ENCODE measurements around the gene CRIM1. TPM values are rescaled to one million over a fixed set of nuclear protein-coding genes. Genes with fewer than 3 reads are reported as not detected.

CRIM1 gene
- total RNA-seq, 1 experiment from 2014 or later = 133 TPM

DNA sequence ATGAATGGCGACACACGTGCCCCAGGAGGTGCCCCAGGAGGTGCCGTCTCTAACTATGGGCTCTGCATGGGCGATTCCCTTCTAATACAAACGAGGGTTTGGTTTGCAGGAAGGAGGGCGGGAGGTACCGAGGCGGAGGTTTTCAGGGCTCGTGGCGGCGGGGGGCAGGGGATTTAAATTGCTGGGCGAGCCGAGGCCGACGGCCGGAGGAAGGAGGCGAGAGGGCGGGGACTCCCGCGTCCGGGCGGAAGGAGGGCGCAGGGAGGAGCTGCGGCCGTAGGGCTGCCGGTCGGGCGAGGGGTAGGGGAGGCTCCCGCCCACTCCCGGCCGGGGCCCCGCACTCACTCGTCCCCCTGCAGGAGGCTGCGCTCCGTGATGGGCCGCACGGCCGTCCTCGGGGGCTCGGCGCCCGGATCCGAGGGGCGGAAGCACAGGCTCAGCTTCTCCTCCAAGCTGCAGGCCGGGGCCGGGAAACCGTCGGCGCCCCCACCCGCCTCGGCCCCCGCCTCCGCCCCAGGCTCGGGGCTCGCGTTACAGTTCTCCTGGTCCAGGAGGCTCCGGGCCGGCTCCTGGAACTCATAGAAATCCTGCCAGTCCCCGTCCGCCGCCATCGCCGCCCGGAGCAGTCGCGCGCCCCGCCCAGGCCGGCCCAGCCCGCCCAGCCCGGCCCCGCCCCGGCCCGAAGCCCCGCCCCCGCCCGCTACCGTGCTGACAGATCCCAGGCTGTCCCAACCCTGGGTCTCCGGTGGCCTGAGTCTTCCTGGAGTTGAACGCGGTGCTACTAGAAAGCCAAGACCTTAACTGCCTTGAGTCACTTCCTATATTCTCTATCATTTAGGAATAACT is 242.2 kb downstream of the CRIM1 start, which contains the start of gene FEZ2:
TSS of gene FEZ2 (minus strand) at position 637 of the 846 bp plus-strand sequence. CDS start at position 611, 26 bp downstream.
- Histone ChIP-seq H4K20me1 (ENCODE audit: insufficient read depth) (no peaks in the 10 kb centered on the region), H3K27me3 (ENCODE audit: insufficient read depth, low read depth) (no peaks in the 10 kb centered on the region), H3F3A (ENCODE audit: insufficient read depth, low read depth) (peaks cover 6% of the 10 kb centered on the region), H3K9me2 (ENCODE audit: insufficient read depth) (no peaks in the 10 kb centered on the region), H3K27ac (peak within 1 kb of the TSS; percentile 53; the same call in 1 of the 2 replicates), H3K4me1 (replicated peaks; ENCODE audit: insufficient read depth) (peaks cover 22% of the 10 kb centered on the region), H3K79me2 (ENCODE audit: low read depth) (peaks cover 45% of the 10 kb centered on the region), H3K4me3 (peak within 1 kb of the TSS; percentile 65), H3K36me3 (ENCODE audit: low read depth) (peaks cover 8% of the 10 kb centered on the region; the same call in 1 of the 2 replicates), H3K9me3 (ENCODE audit: insufficient read depth, low read depth) (no peaks in the 10 kb centered on the region), H3K4me2 (peak within 1 kb of the TSS; percentile 84), H2AFZ (peak within 1 kb of the TSS; percentile 78)
- ChIA-PET CTCF (interaction anchor here (0.7 kb wide), 1 partner anchor 712 kb away, joined by 4 read pairs; no protein-coding TSS in a partner anchor), POLR2A (ENCODE audit: unreplicated experiment) (interaction anchor here (0.6 to 0.7 kb wide), 2 partner anchors 20 to 222 kb away, joined by 3 to 5 read pairs; no protein-coding TSS in a partner anchor)
- TF ChIP-seq EZH2 (IDR thresholded peaks at IDR 0.05; ENCODE audit: low read depth) = no peak
- TF ChIP-seq, protein P1, sequence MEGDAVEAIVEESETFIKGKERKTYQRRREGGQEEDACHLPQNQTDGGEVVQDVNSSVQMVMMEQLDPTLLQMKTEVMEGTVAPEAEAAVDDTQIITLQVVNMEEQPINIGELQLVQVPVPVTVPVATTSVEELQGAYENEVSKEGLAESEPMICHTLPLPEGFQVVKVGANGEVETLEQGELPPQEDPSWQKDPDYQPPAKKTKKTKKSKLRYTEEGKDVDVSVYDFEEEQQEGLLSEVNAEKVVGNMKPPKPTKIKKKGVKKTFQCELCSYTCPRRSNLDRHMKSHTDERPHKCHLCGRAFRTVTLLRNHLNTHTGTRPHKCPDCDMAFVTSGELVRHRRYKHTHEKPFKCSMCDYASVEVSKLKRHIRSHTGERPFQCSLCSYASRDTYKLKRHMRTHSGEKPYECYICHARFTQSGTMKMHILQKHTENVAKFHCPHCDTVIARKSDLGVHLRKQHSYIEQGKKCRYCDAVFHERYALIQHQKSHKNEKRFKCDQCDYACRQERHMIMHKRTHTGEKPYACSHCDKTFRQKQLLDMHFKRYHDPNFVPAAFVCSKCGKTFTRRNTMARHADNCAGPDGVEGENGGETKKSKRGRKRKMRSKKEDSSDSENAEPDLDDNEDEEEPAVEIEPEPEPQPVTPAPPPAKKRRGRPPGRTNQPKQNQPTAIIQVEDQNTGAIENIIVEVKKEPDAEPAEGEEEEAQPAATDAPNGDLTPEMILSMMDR (conservative IDR thresholded peaks at IDR 0.05) = no peak
- BruUV-seq (replicated peaks) = no TSS peak
- intact Hi-C loops (cut with micrococcal nuclease; ENCODE audit: unreplicated experiment) = loop anchor here (1.0 to 5.0 kb wide), 2 partner anchors 35 to 53 kb away; no protein-coding TSS in a partner anchor
- DNase-seq = peak; percentile 72 to 79

Other genes with a start within 250 kb of the CRIM1 start
- 33.9 and 36.1 TPM in 2 replicates for gene FEZ2, start 242.4 kb downstream of the CRIM1 start, total RNA-seq (2021)

Data from PC-9 (cell line).